Measurements from ENCODE around the gene WDR45B.

Gene WDR45B

DNA sequence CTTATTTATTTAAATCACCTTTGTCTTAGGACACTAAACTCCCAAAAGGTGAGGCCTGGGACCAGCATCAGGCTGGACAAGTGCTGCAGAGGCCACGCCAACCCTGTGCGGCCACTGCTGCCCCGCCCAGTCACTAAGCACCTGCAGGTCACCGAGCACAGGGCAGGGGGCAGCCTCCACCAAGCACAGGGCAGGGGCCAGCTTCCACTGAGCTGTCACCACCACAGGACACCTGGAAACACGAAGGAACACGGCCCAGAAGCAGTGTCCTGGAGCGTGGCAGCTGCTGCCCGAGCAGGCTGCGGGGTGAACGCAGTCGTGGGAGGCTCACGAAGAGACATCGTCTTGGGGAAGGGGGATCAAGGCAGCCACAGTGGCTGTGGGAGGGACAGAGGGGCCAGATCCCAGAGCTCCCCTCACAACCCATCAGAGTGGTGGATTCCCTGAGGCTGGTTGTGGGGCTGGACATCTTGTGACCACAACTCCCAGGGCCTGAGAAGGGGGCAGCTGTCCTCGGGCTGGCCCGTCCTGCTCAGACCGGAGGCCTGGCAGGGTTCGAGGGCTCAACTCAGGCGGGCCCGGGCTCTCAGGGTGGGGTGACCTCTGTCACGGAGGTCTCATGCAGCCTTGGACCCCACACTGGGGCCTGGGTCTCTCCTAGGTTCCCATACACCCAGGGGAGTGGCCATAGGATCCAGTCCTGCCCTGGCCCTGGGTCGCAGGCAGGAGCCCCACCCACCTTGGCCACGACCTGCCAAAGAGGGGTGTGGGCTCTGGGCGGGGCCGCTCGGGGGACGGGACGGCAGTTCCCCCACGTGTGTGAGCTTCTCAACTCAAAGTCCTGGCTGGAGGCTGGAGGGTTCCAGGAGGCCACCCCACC lies 31.6 kb upstream of the WDR45B start:
- in situ Hi-C loops (cut with MboI; ENCODE audit: low pct_unique_long_range_greater_than_20kb, low sequenced_read_pairs): no loop called here
- DNase-seq: no peak

DNA sequence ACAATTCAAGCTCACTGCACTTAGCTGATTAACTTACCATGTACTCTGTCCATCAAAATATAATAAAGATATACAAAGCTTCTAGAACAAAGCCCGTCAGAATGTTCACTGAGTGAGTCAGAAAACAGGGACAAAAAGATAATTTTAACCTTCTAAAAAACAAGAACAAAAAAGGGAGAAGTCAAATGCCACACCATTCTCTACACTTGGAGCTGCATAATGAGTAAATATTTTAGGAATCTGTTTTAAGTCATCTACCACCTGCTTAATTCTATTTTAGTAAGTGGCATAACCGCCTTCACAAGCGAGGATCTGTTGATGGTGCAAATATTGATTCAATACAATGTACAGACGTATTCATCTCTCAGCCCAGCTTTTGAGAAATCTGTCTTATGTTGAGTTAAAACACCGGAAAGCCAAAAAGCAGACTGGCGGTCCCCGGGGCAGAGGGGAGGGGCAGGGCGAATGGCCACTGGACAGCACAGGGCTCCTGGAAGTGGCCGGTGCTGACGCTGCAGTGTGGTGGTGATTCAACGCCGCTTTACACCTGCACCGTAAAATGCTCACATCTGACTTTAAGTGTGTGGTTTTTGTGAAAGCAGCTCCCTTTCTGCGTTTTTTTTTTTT lies 30.1 kb upstream of the WDR45B start:
- no peak for DNase-seq
- in situ Hi-C loops (cut with MboI; ENCODE audit: low pct_unique_long_range_greater_than_20kb, low sequenced_read_pairs): no loop called here

DNA sequence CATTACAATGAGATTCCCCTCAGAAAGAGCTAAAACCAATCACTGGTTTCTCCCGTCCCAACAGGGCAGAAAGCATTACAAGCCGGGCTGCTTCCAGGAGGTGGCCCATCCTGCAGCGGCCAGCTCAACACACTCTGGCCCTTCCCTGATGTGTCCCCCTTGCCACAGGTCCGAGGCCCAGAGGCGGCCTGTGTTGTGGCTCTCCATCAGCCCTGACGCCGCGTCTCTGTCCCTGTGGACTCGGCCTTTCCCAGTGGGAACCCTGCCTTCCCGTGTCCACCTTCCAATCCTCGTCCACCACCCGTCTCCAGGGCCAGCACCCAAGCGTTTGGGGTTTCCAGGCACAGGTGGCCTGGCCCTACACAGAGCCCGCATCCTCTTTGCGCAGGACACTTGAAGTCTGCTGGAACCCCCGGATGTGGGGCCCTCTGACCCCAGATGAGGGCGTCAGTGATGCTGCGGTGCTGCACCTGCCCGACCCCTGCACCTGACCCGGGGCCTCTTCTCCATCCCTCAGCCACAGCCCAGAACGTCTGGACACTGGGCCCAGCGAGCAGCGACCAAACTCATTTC lies 29.2 kb upstream of the WDR45B start:
- no peak for DNase-seq
- in situ Hi-C loops (cut with MboI; ENCODE audit: low pct_unique_long_range_greater_than_20kb, low sequenced_read_pairs): no loop called here

DNA sequence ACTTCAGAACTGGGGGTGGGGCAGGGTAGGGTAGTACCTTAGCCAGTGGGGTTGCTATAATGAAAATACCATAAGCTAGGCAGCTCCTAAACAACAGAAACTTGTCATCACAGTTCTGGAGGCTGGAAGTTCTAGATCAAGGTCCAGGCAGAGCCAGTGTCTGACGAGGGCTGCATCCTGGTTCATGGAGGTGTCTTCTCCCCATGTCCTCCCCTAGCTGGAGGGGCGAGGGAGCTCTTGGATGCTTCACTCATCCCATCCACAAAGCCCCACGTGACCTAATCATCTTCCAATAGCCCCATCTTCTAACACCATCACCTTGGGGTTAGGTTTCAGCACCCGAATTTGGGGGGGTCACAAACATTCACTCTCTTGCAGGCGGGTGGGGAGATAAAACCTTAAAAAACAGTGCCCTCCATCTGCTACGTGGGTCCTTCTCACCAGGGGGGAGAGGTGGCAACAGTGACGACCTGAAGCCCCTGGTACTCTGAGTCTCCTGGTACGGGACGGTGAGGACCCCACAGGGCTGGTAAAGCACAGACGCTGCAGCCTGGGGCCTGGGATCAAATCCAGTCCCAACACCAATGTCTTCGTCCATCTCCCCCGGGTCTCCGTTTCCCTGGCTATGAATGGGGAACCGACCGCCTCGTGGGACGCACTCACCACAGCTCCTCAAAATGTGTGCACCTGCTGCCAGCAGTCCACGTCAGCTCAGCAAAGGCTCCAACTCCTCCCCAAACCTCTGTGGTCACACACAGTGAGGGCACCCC lies 27.4 kb upstream of the WDR45B start:
- in situ Hi-C loops (cut with MboI; ENCODE audit: low pct_unique_long_range_greater_than_20kb, low sequenced_read_pairs): no loop called here
- no peak for DNase-seq

DNA sequence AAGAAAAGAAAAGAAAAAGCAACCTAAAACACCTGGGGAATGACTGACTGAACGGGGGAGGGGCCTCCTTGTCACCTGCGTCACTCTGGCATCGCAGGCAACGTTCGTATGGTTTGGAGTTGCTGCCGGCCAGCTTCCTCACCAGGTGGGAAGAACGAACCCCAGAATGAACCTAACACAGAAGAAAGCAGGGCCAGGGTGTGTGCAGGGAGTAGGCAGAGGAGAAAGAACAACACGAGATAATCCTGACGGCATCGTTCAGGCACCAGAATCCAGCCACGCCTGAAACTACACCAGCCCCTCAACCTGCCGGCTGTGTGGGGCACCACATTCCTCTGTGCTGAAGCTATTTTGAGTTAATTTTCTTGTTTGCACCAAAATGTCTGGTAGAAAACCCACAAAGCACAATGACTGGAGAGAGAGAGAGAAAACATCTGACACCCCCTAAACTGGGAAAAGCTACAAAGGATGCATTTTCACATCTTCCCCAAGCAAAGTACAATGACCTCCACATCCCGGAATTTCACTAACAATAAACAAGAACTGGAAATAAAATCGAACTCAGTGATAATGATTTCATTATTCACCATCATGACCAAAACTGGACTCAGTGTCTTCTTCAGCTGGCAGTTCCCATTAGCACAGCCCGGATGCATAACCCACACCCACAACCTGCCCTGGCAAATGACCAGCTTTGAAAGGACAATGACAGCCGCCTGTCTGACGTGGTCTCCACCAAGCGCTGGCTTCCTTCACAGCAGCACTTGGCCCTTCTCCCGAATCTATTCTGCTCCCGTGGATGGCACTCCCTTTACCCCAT lies 26.6 kb upstream of the WDR45B start:
- in situ Hi-C loops (cut with MboI; ENCODE audit: low pct_unique_long_range_greater_than_20kb, low sequenced_read_pairs): no loop called here
- DNase-seq: no peak

DNA sequence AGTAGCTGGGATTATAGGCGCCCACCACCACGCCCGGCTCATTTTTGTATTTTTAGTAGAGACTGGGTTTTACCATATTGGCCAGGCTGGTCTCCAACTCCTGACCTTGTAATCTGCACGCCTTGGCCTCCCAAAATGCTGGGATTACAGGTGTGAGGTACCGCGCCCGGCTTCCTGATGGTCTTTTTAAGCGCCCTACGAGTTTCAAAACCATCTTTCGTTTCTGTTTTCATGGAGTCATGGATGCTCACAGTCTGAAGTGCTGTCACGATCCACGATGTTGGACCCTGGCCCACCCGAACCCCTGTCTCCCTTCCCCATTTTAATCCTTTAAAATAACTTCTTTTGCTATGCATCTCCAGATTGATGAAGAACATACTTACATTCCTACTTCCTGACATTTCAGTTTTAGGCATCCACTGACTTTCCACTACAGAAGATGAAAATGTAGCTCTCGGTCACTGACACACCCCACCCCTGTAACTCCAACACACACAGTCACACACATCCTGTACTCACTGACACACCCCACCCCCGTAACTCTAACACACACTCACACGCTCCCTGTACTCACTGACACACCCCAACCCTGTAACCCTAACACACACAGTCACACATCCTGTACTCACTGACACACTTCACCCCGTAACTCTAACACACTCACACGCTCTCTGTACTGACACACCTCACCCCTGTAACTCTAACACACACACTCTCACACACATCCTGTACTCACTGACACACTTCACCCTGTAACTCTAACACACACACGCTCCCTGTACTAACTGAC lies 22.6 kb upstream of the WDR45B start:
- DNase-seq: no peak
- in situ Hi-C loops (cut with MboI; ENCODE audit: low pct_unique_long_range_greater_than_20kb, low sequenced_read_pairs): no loop called here

DNA sequence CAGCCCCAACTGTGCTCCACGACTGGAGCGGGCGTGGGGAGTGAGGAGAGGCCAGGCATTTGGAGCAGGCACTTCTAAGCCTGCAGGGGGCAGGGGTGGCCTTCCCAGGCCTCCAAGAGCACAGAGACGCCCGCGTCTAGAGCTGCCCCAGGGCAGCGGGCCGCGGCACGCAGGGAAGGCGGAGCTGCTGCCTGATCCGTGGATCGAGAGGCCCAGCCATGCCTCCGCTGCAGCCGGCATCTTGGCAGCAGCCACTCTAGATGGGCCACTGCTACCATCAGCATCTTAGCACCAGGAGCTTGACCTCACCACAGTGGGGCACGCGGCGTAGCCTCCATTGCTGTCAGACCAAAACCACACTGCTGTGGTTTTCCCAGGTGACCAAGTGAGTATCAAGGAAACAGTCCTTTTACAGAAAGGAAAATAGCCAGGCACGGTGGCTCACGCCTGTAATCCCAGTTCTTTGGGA lies 20.4 kb upstream of the WDR45B start:
- peak; percentile 74 for DNase-seq
- in situ Hi-C loops (cut with MboI; ENCODE audit: low pct_unique_long_range_greater_than_20kb, low sequenced_read_pairs): no loop called here

DNA sequence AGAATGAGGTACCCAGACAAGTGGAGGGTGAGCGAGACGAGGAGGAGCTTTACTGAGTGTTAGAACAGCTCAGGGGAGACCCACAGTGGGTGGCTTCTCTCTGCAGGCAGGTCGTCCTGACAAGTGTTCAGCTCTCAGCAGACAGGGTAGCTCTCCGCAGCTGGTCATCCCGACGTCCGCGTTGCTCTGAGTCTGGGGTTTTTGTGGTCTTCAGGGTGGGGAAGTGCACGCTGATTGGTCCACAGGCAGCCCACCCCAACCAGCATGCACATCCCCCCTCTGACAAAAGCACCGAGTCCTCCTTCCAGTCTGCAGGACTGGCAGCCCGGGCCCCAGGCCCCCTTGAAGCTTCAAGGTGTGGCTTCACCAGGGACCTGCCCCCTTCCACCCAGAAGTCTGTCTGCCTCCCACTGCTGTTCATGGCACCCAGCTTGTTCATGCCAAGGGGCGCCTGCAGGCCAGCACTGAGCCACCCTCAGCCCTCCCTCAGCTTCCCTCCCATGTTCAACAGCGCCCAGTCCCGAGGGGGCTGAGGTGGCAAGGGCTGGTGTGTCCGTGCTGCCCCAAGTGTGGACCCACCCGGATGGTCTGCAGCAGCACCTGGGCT lies 19.9 kb upstream of the WDR45B start:
- in situ Hi-C loops (cut with MboI; ENCODE audit: low pct_unique_long_range_greater_than_20kb, low sequenced_read_pairs): no loop called here
- DNase-seq: no peak

DNA sequence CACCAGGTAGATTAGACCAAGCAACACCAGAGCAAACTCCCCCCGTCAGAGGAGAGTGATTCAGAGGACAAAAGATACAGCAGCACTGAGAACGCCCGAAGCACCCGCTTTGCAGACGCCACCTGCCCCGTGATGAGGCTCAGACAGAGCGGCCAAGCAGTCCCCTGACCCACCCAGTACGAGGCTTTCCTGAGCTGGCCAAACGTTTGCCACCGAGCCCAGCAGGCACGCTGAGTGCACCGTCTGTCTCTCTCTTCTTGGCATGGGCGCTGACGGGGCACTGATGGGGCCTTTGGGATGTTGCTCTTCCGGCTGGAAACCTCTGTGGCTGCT lies 19.4 kb upstream of the WDR45B start:
- in situ Hi-C loops (cut with MboI; ENCODE audit: low pct_unique_long_range_greater_than_20kb, low sequenced_read_pairs): no loop called here
- no peak for DNase-seq

DNA sequence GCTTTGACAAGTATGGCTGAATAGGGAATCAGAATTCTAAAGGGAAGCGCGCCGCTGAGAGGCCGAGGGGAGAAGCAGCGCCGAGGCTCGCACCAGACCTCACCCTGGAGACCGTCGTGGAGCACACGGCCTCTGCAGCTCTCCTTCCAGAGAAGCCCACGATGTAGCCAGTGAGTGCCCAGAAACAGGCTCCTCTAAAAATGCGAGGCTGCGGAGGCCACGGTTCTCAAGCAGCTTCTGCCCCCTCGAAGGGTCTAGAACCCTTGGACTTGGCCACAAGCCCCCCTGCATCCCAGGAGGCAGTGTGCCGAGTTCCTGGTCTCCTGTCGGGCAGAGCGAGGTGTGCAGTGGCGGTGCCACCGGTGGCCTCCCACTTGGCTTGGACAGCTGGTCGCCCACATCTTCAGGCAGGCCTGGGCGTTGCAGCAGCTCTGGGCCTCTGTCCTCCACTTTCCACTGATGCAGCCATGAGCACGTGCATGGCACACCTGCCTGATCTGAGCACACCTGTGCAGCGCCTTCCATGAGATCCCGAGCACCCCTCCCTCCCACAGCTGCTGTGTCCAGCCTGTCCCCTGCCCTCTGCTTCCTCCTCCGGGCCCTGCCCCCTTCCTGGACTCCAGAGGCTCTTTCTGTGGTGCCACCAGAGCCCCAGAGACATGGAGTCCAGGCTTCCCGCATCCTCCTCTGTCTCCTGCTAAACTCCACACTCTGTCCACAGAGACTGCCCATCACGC lies 18.9 kb upstream of the WDR45B start:
- in situ Hi-C loops (cut with MboI; ENCODE audit: low pct_unique_long_range_greater_than_20kb, low sequenced_read_pairs): no loop called here
- DNase-seq: no peak

DNA sequence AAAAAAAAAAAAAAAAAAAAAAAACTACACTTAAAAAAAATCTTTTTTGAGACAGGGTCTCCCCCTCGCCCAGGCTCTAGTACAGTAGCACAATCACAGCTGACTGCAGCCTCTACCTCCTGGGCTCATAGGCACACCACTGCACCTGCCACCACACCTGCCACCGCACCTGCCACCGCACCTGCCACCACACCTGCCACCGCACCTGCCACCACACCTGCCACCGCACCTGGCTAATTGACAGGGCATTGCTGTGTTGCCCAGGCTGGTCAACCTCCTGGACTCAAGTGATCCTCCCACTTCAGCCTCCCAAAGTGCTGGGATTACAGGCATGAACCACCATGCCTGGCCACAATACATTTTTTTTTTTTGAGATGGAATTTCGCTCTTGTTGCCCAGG lies 17.6 kb upstream of the WDR45B start:
- in situ Hi-C loops (cut with MboI; ENCODE audit: low pct_unique_long_range_greater_than_20kb, low sequenced_read_pairs): no loop called here

DNA sequence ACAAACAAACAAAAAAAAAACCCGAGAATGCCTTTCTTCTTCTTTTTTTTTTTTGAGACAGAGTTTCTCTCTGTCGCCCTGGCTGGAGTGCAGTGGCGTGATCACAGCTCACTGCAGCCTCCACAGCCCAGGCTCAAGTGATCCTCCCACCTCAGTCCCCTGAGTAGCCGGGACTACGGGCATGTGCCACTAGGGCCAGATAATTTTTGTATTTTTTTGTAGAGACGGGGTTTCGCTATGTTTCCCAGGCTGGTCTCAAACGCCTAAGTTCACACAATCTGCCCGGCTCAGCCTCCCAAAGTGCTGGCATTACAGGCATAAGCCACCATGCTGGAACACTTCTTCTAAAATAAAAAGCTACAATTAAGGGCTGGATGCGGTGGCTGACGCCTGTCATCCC lies 17.0 kb upstream of the WDR45B start:
- in situ Hi-C loops (cut with MboI; ENCODE audit: low pct_unique_long_range_greater_than_20kb, low sequenced_read_pairs): no loop called here
- no peak for DNase-seq

More for the DNA sequence above, 17.6 kb upstream of the WDR45B start:
- no peak for DNase-seq

DNA sequence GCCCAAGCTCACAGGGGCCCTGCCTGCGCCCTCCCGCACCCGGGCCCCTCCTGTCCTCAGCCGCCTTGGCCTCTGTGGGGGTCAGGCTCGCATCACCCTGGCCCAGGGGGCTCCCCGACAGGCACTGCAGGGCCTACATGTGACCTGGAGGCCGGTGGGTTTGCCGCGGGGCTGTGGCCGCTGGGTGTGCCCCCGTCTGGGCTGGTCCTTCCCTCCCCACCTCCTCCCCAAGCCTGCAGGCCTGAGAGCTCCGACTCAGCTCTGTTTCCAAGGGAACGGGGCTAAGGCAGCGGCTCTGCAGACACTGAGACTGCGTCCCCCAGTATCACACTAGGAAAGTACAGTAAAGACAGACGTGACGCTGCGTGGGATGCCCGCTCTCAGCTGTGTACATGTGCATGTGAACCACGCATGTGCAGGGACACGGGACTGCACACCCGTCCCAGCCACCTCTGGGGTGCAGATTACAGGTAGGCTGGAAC lies 16.5 kb upstream of the WDR45B start:
- no peak for DNase-seq
- in situ Hi-C loops (cut with MboI; ENCODE audit: low pct_unique_long_range_greater_than_20kb, low sequenced_read_pairs): no loop called here

DNA sequence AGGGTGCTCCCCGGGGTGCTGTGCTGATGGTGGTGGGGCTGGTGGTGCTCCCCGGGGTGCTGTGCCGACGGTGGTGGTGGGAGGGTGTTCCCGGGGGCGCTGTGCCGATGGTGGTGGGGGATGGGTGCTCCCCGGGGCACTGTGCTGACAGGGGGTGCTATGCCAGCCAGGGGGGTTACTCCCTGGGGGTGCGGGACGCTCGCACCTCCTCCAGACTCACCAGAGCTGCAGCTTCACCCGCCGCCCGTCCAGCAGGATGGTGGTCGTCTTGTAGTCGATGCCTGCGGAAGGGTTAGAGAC lies 16.0 kb upstream of the WDR45B start:
- in situ Hi-C loops (cut with MboI; ENCODE audit: low pct_unique_long_range_greater_than_20kb, low sequenced_read_pairs): no loop called here

DNA sequence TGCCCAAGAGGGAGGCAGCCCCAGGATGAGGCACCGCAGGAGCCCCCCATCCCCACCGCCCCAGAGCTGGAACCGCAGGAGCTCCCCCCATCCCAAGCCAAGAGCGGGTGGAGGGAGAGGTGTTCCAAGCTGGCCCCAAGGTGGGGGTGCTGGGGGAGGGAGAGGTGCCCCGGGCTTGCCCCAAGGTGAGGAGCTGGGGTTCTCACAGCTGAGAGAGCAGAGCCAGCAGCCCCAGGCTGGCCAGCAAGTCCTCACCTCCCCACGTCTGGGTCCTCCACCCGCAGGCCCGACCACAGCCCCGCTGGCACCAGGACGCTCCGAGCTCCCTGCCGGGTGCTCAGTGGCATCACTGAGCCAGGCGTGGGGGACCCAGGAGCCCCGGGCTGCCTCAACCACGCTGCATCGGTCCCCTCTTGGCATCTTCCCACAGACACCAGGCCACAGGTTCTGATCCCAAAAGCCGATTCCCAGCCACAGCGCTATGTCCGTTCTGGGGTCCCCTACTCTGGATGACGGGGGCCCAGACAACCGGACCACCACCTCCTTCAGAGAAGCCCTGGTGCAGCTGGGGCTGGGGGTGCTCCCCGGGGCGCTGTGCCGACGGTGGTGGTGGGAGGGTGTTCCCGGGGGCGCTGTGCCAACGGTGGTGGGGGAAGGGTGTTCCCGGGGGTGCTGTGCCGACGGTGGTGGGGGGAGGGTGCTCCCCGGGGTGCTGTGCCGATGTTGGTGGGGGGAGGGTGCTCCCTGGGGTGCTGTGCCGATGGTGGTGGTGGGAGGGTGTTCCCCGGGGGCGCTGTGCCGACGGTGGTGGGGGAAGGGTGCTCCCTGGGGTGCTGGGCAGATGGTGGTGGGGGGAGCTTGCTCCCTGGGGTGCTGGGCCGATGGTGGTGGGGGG lies 15.4 kb upstream of the WDR45B start:
- in situ Hi-C loops (cut with MboI; ENCODE audit: low pct_unique_long_range_greater_than_20kb, low sequenced_read_pairs): no loop called here

More for the DNA sequence above, 16.0 kb upstream of the WDR45B start:
- DNase-seq: no peak

DNA sequence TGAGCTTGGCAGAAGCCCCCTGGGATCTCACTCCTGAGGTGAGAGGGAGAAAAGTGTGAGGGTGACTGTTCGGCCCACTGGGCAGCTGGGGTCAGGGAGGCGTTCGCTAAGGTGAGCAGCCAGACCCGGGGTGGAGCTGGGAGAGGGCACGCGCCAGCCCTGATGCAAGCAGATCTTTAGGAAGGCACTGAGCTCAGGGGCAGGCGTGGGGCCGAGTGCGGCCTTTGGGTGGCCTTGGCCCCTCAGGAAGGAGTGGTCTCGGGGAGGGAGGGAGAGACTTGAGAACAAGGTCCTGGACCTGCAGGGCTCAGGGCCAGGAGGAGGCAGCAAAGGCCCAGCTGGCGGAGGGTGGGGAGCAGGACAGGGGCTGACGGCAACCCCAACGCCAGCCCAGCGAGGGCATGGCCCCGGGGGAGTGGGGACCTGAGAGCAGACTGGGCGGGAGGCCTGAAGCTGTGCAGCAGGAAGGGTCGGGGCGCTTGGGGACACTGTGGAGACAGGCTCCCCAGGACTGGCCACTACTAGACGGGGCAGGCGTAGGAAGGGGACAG lies 14.5 kb upstream of the WDR45B start:
- DNase-seq: no peak
- in situ Hi-C loops (cut with MboI; ENCODE audit: low pct_unique_long_range_greater_than_20kb, low sequenced_read_pairs): no loop called here

More for the DNA sequence above, 15.4 kb upstream of the WDR45B start:
- no peak for DNase-seq
